PFSK-1 (cell line): ENCODE measurements around the gene NEIL1.

Experiments
- POLR2AphosphoS5 ChIP-seq: IDR thresholded peaks from 2 replicates; pipeline ENCODE4 v1.6.1; 2012; ENCODE audit warnings: low read depth, mild to moderate bottlenecking, control low read depth, low read length, moderate library complexity
- SIN3A ChIP-seq: IDR thresholded peaks from 2 replicates; pipeline ENCODE4 v1.6.1; 2012; ENCODE audit warnings: mild to moderate bottlenecking, low read length, moderate library complexity, borderline replicate concordance; ENCODE audit not compliant: insufficient read depth
- TAF1 ChIP-seq: IDR thresholded peaks from 2 replicates; pipeline ENCODE4 v1.6.1; 2012; ENCODE audit warnings: low read length, control low read depth, borderline replicate concordance; ENCODE audit not compliant: insufficient read depth
- TF ChIP-seq, protein P1 (sequence below), 2 experiments: IDR thresholded peaks; 2 replicates each; pipeline versions ENCODE4 v1.6.1 to v1.8.0; 2011 to 2012; ENCODE audit warnings: low read depth in 2 of 2, low read length in 2 of 2, control low read depth in 1 of 2, inconsistent platforms in 1 of 2, mild to moderate bottlenecking in 1 of 2, moderate library complexity in 1 of 2; ENCODE audit not compliant: insufficient read depth in 1 of 2

DNA sequence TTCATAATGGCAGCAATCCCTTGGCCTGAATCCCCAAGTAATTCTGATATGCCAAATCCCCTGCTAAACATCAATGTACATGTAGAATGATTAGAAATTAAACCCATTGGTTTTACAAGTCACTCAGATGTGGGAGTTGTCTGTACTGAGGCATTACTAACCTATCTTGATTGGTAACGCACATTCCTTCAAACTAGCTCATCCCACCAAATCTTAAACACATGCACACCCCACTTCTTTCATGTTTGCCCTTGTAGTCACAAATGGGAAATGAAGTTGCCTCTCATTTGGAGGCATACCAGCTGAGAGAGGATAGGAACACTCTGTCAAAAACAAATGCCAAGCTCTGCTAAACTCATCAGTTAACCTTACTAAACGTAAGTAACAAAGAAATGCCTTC lies 50.7 kb downstream of the NEIL1 start:
- TF ChIP-seq, protein P1, sequence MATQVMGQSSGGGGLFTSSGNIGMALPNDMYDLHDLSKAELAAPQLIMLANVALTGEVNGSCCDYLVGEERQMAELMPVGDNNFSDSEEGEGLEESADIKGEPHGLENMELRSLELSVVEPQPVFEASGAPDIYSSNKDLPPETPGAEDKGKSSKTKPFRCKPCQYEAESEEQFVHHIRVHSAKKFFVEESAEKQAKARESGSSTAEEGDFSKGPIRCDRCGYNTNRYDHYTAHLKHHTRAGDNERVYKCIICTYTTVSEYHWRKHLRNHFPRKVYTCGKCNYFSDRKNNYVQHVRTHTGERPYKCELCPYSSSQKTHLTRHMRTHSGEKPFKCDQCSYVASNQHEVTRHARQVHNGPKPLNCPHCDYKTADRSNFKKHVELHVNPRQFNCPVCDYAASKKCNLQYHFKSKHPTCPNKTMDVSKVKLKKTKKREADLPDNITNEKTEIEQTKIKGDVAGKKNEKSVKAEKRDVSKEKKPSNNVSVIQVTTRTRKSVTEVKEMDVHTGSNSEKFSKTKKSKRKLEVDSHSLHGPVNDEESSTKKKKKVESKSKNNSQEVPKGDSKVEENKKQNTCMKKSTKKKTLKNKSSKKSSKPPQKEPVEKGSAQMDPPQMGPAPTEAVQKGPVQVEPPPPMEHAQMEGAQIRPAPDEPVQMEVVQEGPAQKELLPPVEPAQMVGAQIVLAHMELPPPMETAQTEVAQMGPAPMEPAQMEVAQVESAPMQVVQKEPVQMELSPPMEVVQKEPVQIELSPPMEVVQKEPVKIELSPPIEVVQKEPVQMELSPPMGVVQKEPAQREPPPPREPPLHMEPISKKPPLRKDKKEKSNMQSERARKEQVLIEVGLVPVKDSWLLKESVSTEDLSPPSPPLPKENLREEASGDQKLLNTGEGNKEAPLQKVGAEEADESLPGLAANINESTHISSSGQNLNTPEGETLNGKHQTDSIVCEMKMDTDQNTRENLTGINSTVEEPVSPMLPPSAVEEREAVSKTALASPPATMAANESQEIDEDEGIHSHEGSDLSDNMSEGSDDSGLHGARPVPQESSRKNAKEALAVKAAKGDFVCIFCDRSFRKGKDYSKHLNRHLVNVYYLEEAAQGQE (IDR thresholded peaks at IDR 0.05; ENCODE audit: insufficient read depth in 1 of 2, low read depth in 2 of 2, low read length in 2 of 2) = no peak
- TF ChIP-seq POLR2AphosphoS5 (no peak), TAF1 (no peak), SIN3A (no peak)
